MM.1S (cell line): ENCODE results near the gene KCNJ1.

Source experiments
- EZH2 ChIP-seq: fragments of 300-600 bp; sonication (generic); optimal IDR thresholded peaks from 2 replicates; pipeline ENCODE3; 2017; ENCODE audit warnings: low read depth, mild to moderate bottlenecking, antibody characterized with exemption, low read length, mixed read lengths
- EZH2phosphoT487 ChIP-seq: fragments of 300-600 bp; sonication (generic); IDR thresholded peaks from 2 replicates; pipeline ENCODE4 v1.6.1; 2018; ENCODE audit warnings: antibody characterized with exemption, low read length
- TF ChIP-seq, protein P1 (sequence below): fragments of 300-600 bp; sonication (generic); IDR thresholded peaks from 2 replicates; pipeline ENCODE4 v1.5.1; 2016; ENCODE audit warnings: antibody characterized with exemption, low read length, mixed read lengths

- TF ChIP-seq, protein P1, sequence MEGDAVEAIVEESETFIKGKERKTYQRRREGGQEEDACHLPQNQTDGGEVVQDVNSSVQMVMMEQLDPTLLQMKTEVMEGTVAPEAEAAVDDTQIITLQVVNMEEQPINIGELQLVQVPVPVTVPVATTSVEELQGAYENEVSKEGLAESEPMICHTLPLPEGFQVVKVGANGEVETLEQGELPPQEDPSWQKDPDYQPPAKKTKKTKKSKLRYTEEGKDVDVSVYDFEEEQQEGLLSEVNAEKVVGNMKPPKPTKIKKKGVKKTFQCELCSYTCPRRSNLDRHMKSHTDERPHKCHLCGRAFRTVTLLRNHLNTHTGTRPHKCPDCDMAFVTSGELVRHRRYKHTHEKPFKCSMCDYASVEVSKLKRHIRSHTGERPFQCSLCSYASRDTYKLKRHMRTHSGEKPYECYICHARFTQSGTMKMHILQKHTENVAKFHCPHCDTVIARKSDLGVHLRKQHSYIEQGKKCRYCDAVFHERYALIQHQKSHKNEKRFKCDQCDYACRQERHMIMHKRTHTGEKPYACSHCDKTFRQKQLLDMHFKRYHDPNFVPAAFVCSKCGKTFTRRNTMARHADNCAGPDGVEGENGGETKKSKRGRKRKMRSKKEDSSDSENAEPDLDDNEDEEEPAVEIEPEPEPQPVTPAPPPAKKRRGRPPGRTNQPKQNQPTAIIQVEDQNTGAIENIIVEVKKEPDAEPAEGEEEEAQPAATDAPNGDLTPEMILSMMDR, result no peak
- TF ChIP-seq EZH2 (no peak), EZH2phosphoT487 (no peak)
These were observed 5.5 kb upstream of the KCNJ1 start for GRCh38 chr11:128872594-128872993.
